Activated gamma-delta T cell treated with Interleukin-2 at 50 U/mL for 16 hours (primary cell): Measurements from ENCODE around the gene E2F2.
A peak's percentile ranks its signal among the peaks of the same experiment; 100 is the strongest.
"Not testable (repeated sequence)": the region's sequence is repeated elsewhere in the genome, so short reads cannot be mapped to it uniquely, and the experiment has no call there.

Experiments used
- DNase-seq: peaks from one replicate; pipeline ENCODE4 v3.0.0-alpha.2; 2020

Gene E2F2

GRCh38 chr1:23545851-23546250 is 14.8 kb upstream of the E2F2 start:
- DNase-seq = no peak

- DNase-seq = peak; percentile 70
Observed at GRCh38 chr1:23544444-23545389, 13.7 kb upstream of the E2F2 start.

- no peak for DNase-seq
Observed at GRCh38 chr1:23543707-23544443, 12.8 kb upstream of the E2F2 start.

GRCh38 chr1:23542940-23543339 is 11.9 kb upstream of the E2F2 start:
- not testable (repeated sequence) for DNase-seq

- peak; percentile 90 for DNase-seq
Observed at GRCh38 chr1:23539698-23540266, 8.7 kb upstream of the E2F2 start.

GRCh38 chr1:23537296-23537973 is 6.4 kb upstream of the E2F2 start:
- DNase-seq = no peak

GRCh38 chr1:23533246-23534023 is 2.4 kb upstream of the E2F2 start:
- DNase-seq = no peak

- DNase-seq = no peak
Observed at GRCh38 chr1:23531562-23532094, 595 bp upstream of the E2F2 start.

GRCh38 chr1:23530087-23530746 is 816 bp downstream of the E2F2 start:
- DNase-seq = no peak

GRCh38 chr1:23529146-23530086 is 1.6 kb downstream of the E2F2 start:
- no peak for DNase-seq

GRCh38 chr1:23528250-23528978 is 2.6 kb downstream of the E2F2 start:
- peak; percentile 84 for DNase-seq

- DNase-seq = no peak
Observed at GRCh38 chr1:23527900-23528249, 3.2 kb downstream of the E2F2 start.

- DNase-seq = no peak
Observed at GRCh38 chr1:23527366-23527765, 3.7 kb downstream of the E2F2 start.

GRCh38 chr1:23526329-23527041 is 4.5 kb downstream of the E2F2 start:
- no peak for DNase-seq

- peak; percentile 7 for DNase-seq
Observed at GRCh38 chr1:23525558-23526250, 5.3 kb downstream of the E2F2 start.

- peak; percentile 26 for DNase-seq
Observed at GRCh38 chr1:23524716-23525401, 6.2 kb downstream of the E2F2 start.

- no peak for DNase-seq
Observed at GRCh38 chr1:23524163-23524562, 6.9 kb downstream of the E2F2 start.
